Sigmoid colon (tissue), 3 donors: ENCODE results near the gene SLC16A11.

Source experiments
- CTCF ChIP-seq, 4 experiments: fragments of 450-650 bp in 3 of 4; fragments of 200-600 bp in 1 of 4; IDR thresholded peaks; one replicate each; pipeline ENCODE4 v1.5.1; 2016 to 2019; ENCODE audit warnings: antibody characterized with exemption in 4 of 4, mild to moderate bottlenecking in 3 of 4, moderate library complexity in 2 of 4
- POLR2A ChIP-seq, 2 donors: fragments of 450-650 bp; IDR thresholded peaks; one replicate each; pipeline ENCODE4 v1.6.1; 2016; ENCODE audit warnings: antibody characterized with exemption in 2 of 2, mild to moderate bottlenecking in 2 of 2, moderate library complexity in 2 of 2

- no peak for TF ChIP-seq CTCF (IDR thresholded peaks at IDR 0.05)
- TF ChIP-seq POLR2A (IDR thresholded peaks at IDR 0.05) = no peak
These were observed 34.1 kb upstream of the SLC16A11 start for GRCh38 chr17:7077911-7078546.
